H9 (cell line): Measurements from ENCODE around the gene TRIM40. TPM values are rescaled to one million over a fixed set of nuclear protein-coding genes. Genes with fewer than 3 reads are reported as not detected.

Experiments
- DNase-seq: peaks from one replicate; pipeline ENCODE4 v3.0.0-alpha.2; 2017
- H2AFZ ChIP-seq: one replicate; pipeline ENCODE4 v1.6.1; 2013; ENCODE audit warnings: mild to moderate bottlenecking, low read length, control low read depth, moderate library complexity
- H2AK5ac ChIP-seq: 2 replicates; pipeline ENCODE4 v1.6.1; 2013; ENCODE audit warnings: low read length, control low read depth, mixed read lengths; ENCODE audit not compliant: insufficient read length
- H2BK120ac ChIP-seq: one replicate; pipeline ENCODE4 v1.6.1; 2013; ENCODE audit warnings: low read depth, mild to moderate bottlenecking, low read length, control low read depth, inconsistent platforms; ENCODE audit not compliant: poor library complexity, severe bottlenecking
- H2BK12ac ChIP-seq: 2 replicates; pipeline ENCODE4 v1.6.1; 2013; ENCODE audit warnings: low read length, control low read depth, mixed read lengths, low read depth; ENCODE audit not compliant: insufficient read length
- H2BK15ac ChIP-seq: 2 replicates; pipeline ENCODE4 v1.6.1; 2013; ENCODE audit warnings: low read depth, low read length, control low read depth
- H2BK20ac ChIP-seq: one replicate; pipeline ENCODE4 v1.6.1; 2013; ENCODE audit warnings: low read depth, mild to moderate bottlenecking, low read length, control low read depth, inconsistent platforms; ENCODE audit not compliant: poor library complexity, severe bottlenecking
- H2BK5ac ChIP-seq: 2 replicates; pipeline ENCODE4 v1.6.1; 2013; ENCODE audit warnings: low read length, control low read depth, mixed read lengths; ENCODE audit not compliant: insufficient read length
- H3K14ac ChIP-seq: 2 replicates; pipeline ENCODE4 v1.6.1; 2013; ENCODE audit warnings: low read length, control low read depth; ENCODE audit not compliant: insufficient read depth
- H3K18ac ChIP-seq: 2 replicates; pipeline ENCODE4 v1.6.1; 2013; ENCODE audit warnings: low read depth, mild to moderate bottlenecking, mixed read lengths, low read length, control low read depth; ENCODE audit not compliant: insufficient read length
- H3K23ac ChIP-seq: 2 replicates; pipeline ENCODE4 v1.6.1; 2013; ENCODE audit warnings: low read length, control low read depth, mixed read lengths, low read depth; ENCODE audit not compliant: insufficient read length
- H3K23me2 ChIP-seq: 2 replicates; pipeline ENCODE4 v1.6.1; 2013; ENCODE audit warnings: low read depth, mild to moderate bottlenecking, mixed read lengths, low read length, control low read depth; ENCODE audit not compliant: insufficient read length, poor library complexity, severe bottlenecking
- H3K27ac ChIP-seq: 2 replicates; pipeline ENCODE4 v1.5.1; 2013; ENCODE audit warnings: low read length, control low read depth, mixed read lengths, low read depth; ENCODE audit not compliant: insufficient read length
- H3K27me3 ChIP-seq: 2 replicates; pipeline ENCODE4 v1.6.1; 2013; ENCODE audit warnings: low read length, control low read depth, inconsistent platforms; ENCODE audit not compliant: insufficient read depth
- H3K4ac ChIP-seq: 2 replicates; pipeline ENCODE4 v1.6.1; 2013; ENCODE audit warnings: low read depth, mild to moderate bottlenecking, control low read depth, inconsistent platforms, low read length, moderate library complexity
- H3K4me1 ChIP-seq: 2 replicates; pipeline ENCODE4 v1.6.1; 2013; ENCODE audit warnings: low read length, control low read depth, inconsistent platforms; ENCODE audit not compliant: insufficient read depth
- H3K4me2 ChIP-seq: 2 replicates; pipeline ENCODE4 v1.6.1; 2013; ENCODE audit warnings: low read length, control low read depth, mixed read lengths; ENCODE audit not compliant: insufficient read length, insufficient read depth
- H3K56ac ChIP-seq: 2 replicates; pipeline ENCODE4 v1.6.1; 2013; ENCODE audit warnings: low read depth, mild to moderate bottlenecking, mixed read lengths, low read length, control low read depth; ENCODE audit not compliant: insufficient read length
- H3K79me1 ChIP-seq: 2 replicates; pipeline ENCODE4 v1.6.1; 2013; ENCODE audit warnings: low read depth, mild to moderate bottlenecking, moderate library complexity, low read length, control low read depth, inconsistent platforms; ENCODE audit not compliant: insufficient read depth, poor library complexity, severe bottlenecking
- H3K79me2 ChIP-seq: 2 replicates; pipeline ENCODE4 v1.6.1; 2013; ENCODE audit warnings: low read length, control low read depth, inconsistent platforms; ENCODE audit not compliant: insufficient read depth
- H3K9ac ChIP-seq: 2 replicates; pipeline ENCODE4 v1.6.1; 2013; ENCODE audit warnings: low read length, control low read depth, mixed read lengths; ENCODE audit not compliant: insufficient read length; ENCODE audit errors: extremely low read depth
- H3K9me3 ChIP-seq: one replicate; pipeline ENCODE4 v1.6.1; 2013; ENCODE audit warnings: low read depth, low read length, inconsistent platforms; ENCODE audit not compliant: control insufficient read depth
- H3T11ph ChIP-seq: one replicate; pipeline ENCODE4 v1.6.1; 2013; ENCODE audit warnings: mild to moderate bottlenecking, low read length, control low read depth, inconsistent platforms
- H4K20me1 ChIP-seq: one replicate; pipeline ENCODE4 v1.6.1; 2013; ENCODE audit not compliant: control insufficient read depth, insufficient read length, insufficient read depth
- H4K5ac ChIP-seq: 2 replicates; pipeline ENCODE4 v1.6.1; 2013; ENCODE audit warnings: low read depth, mild to moderate bottlenecking, mixed read lengths, low read length, control low read depth; ENCODE audit not compliant: insufficient read length
- H4K8ac ChIP-seq: replicated peaks from 2 replicates; pipeline ENCODE4 v1.6.1; 2013; ENCODE audit warnings: low read length, control low read depth, mixed read lengths, low read depth; ENCODE audit not compliant: insufficient read length
- H4K91ac ChIP-seq: 2 replicates; pipeline ENCODE4 v1.6.1; 2013; ENCODE audit warnings: low read depth, mild to moderate bottlenecking, moderate library complexity, mixed read lengths, low read length, control low read depth; ENCODE audit not compliant: insufficient read length
- H3K27ac Mint-ChIP-seq, 3 experiments: 2 replicates in 2 of 3; 3 replicates in 1 of 3; pipeline ENCODE4 v1.8.0; 2020 to 2021; ENCODE audit warnings: mixed read lengths in 3 of 3, mild to moderate bottlenecking in 1 of 3, moderate library complexity in 1 of 3
- H3K27me3 Mint-ChIP-seq: 2 replicates; pipeline ENCODE4 v1.8.0; 2021; ENCODE audit warnings: low read depth, mild to moderate bottlenecking, moderate library complexity, mixed read lengths
- H3K36me3 Mint-ChIP-seq, 3 experiments: 2 replicates in 2 of 3; 3 replicates in 1 of 3; pipeline ENCODE4 v1.8.0; 2020 to 2021; ENCODE audit warnings: low read depth in 3 of 3, mixed read lengths in 3 of 3; ENCODE audit not compliant: insufficient read depth in 1 of 3
- H3K4me1 Mint-ChIP-seq, 2 experiments: 2 replicates each; pipeline ENCODE4 v1.8.0; 2020; ENCODE audit warnings: mixed read lengths in 2 of 2
- H3K4me3 Mint-ChIP-seq, 2 experiments: 2 replicates in 1 of 2; 3 replicates in 1 of 2; pipeline ENCODE4 v1.8.0; 2020 to 2021; ENCODE audit warnings: mild to moderate bottlenecking in 2 of 2, mixed read lengths in 2 of 2, moderate library complexity in 1 of 2
- H3K9me3 Mint-ChIP-seq, 2 experiments: 2 replicates in 1 of 2; 3 replicates in 1 of 2; pipeline ENCODE4 v1.8.0; 2020; ENCODE audit warnings: mild to moderate bottlenecking in 2 of 2, mixed read lengths in 2 of 2, moderate library complexity in 1 of 2
- CTCF ChIP-seq: fragments of 200-600 bp; sonication (generic); conservative IDR thresholded peaks from 3 replicates; pipeline ENCODE4 v1.8.0; 2021; ENCODE audit warnings: antibody characterized with exemption, mild to moderate bottlenecking
- WGBS: extraction: QIAGEN DNeasy Blood & Tissue Kit; methylation state at CpG from one replicate; pipeline ENCODE4 v1.1.7; 2013; ENCODE audit warnings: missing lambda C conversion rate, low lambda C conversion rate, mixed read lengths; ENCODE audit not compliant: insufficient read length; ENCODE audit errors: extremely low coverage; 5-methylcytosine and 5-hydroxymethylcytosine counted together
- total RNA-seq: library from RNA; stranded (reverse); gene quantifications from 2 replicates; pipeline ENCODE4 v1.2.1, GENCODE V29; 2021

The TRIM40 gene
- total RNA-seq, 1 experiment from 2014 or later: not detected

GRCh38 chr6:30175765-30176164 is 39.8 kb downstream of the TRIM40 start:
- Histone ChIP-seq H3K56ac (no peak overlapping the region), H4K5ac (no peak overlapping the region), H3K4me2 (no peak overlapping the region), H3T11ph (no peak overlapping the region), H2AFZ (no peak overlapping the region), H3K27me3 (peaks cover 6% of the 10 kb centered on the region; the same call in 1 of the 2 replicates), H4K8ac (no peak overlapping the region), H3K27ac (no peak overlapping the region), H3K4ac (no peak overlapping the region), H2BK20ac (no peak overlapping the region), H2BK5ac (no peak overlapping the region), H3K23me2 (peaks cover 9% of the 10 kb centered on the region), H2BK12ac (no peak overlapping the region), H4K91ac (no peak overlapping the region), H2BK120ac (no peak overlapping the region), H3K79me1 (no peaks in the 10 kb centered on the region), H3K79me2 (no peaks in the 10 kb centered on the region), H2AK5ac (no peak overlapping the region), H3K9me3 (no peaks in the 10 kb centered on the region), H3K14ac (no peak overlapping the region), H3K18ac (no peak overlapping the region), H3K4me1 (no peaks in the 10 kb centered on the region), H3K23ac (no peak overlapping the region), H2BK15ac (no peak overlapping the region), H3K9ac (no peak overlapping the region), H4K20me1 (no peaks in the 10 kb centered on the region)
- Mint-ChIP-seq H3K27me3 (peaks cover 75% of the 10 kb centered on the region), H3K4me1 (peaks cover 3 to 4% of the 10 kb centered on the region in 2 experiments; a peak in 3 of 4 replicates), H3K36me3 (no peaks in the 10 kb centered on the region; a peak in 1 of 7 replicates), H3K27ac (no peak overlapping the region), H3K4me3 (no peak overlapping the region), H3K9me3 (peaks cover 0 to 5% of the 10 kb centered on the region in 2 experiments; a peak in 3 of 5 replicates)
- WGBS: no CpG with 5 or more reads among the region's 2 CpGs
- no peak for DNase-seq
- no peak for TF ChIP-seq CTCF
